Right ventricle myocardium superior (tissue), 1 donor: ENCODE results near the gene VTN. TPM values are rescaled to one million over a fixed set of nuclear protein-coding genes. Genes with fewer than 3 reads are reported as not detected.

ENCODE experiments used
- ATAC-seq: fragments of 200-7000 bp; cut with Tn5 transposase; one replicate; pipeline ENCODE4 v1.9.1; 2020; ENCODE audit warnings: mild to moderate bottlenecking; ENCODE audit not compliant: poor library complexity
- DNase-seq: peaks from one replicate; pipeline ENCODE4 v3.0.0-alpha.2; 2020
- intact Hi-C: fragments of 100-400 bp; cut with DNase I; formaldehyde crosslinking; loops from one replicate; pipeline ENCODE4 v1.11.2; 2022
- total RNA-seq: library from RNA; stranded (reverse); fragmentation: NEBNext Ultra II Directional; extraction: Animal tissue kit (Norgen Biotek cat#: 25700); gene quantifications from one replicate; pipeline ENCODE4 v1.2.1, GENCODE V29; 2021
- donor health status: DM: no; HTN: yes; CAD: no; lungs with severe emphysema.

VTN gene
- total RNA-seq, 1 donor from 2014 or later: 30.2 TPM

- DNase-seq (no peak), ATAC-seq (no peak)
- intact Hi-C loops: no loop called here
Measured at GRCh38 chr17:28397275-28397674, 27.2 kb upstream of the VTN start.

- intact Hi-C loops: no loop called here
- no peak for ATAC-seq
- DNase-seq: no peak
Measured at GRCh38 chr17:28396635-28397239, 26.6 kb upstream of the VTN start.

DNA sequence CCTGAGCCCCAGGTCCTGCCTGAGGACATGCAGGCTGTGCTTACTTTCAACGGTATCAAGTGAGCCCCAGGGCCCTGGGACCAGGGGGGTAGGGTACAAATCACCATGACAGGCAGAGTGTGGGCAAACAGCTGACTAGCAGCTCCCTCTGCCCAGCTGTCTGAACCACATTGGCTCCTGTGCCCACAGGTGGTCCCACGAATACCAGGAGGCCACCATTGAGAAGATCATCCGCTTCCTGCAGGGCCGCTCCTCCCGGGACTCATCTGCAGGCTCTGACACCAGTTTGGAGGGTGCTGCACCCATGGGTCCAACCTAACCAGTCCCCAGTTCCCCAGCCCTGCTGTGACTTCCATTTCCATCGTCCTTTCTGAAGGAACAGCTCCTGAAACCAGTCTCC is 25.9 kb upstream of the VTN start:
- intact Hi-C loops: no loop called here
- no peak for ATAC-seq
- DNase-seq: no peak

GRCh38 chr17:28395426-28395825 is 25.3 kb upstream of the VTN start:
- intact Hi-C loops: no loop called here
- DNase-seq (no peak), ATAC-seq (no peak)

- DNase-seq (no peak), ATAC-seq (no peak)
- intact Hi-C loops: no loop called here
Measured at GRCh38 chr17:28394337-28395116, 24.4 kb upstream of the VTN start.

GRCh38 chr17:28392491-28392890 is 22.4 kb upstream of the VTN start:
- DNase-seq: no peak
- intact Hi-C loops: no loop called here

GRCh38 chr17:28391401-28391800 is 21.3 kb upstream of the VTN start:
- DNase-seq (no peak), ATAC-seq (no peak)
- intact Hi-C loops: no loop called here

More at GRCh38 chr17:28392491-28392890, 22.4 kb upstream of the VTN start:
- no peak for ATAC-seq

- intact Hi-C loops: no loop called here
- ATAC-seq: no peak
- DNase-seq: no peak
Measured at GRCh38 chr17:28390984-28391383, 20.9 kb upstream of the VTN start.

- ATAC-seq: no peak
- intact Hi-C loops: no loop called here
Measured at GRCh38 chr17:28390563-28390962, 20.5 kb upstream of the VTN start.

DNA sequence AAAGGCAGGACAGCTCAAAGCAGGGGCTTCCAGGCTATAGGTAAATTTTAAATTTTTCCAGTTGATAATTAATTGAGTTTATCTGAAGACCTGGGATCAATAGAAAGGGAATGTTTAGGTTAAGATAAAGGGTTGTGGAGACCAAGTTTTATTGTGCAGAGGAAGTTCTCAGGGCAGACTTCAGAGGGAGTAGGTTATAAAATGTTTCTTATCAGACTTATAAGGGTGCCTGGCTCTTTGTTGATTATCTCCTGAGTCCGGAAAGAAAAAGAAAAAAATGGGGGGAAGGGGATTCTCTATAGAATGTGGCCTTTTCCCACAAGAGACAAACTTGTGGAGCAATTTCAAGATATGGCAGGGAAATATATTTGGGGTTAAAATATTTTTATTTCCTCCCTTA is 20.0 kb upstream of the VTN start:
- DNase-seq: no peak
- intact Hi-C loops: no loop called here
- no peak for ATAC-seq

More at GRCh38 chr17:28390563-28390962, 20.5 kb upstream of the VTN start:
- DNase-seq: no peak

DNA sequence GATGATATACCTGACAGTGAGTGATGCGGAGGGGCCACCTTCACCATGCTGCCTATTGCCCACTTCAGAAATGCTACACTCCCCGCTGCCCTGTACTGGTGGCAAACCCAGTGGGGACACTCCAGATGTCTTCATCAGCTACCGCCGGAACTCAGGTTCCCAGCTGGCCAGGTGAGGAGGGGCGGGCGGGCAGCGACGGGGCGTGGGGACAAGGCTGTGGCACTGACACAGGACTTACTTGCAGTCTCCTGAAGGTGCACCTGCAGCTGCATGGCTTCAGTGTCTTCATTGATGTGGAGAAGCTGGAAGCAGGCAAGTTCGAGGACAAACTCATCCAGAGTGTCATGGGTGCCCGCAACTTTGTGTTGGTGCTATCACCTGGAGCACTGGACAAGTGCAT is 18.0 kb upstream of the VTN start:
- DNase-seq: no peak
- intact Hi-C loops: no loop called here
- no peak for ATAC-seq

GRCh38 chr17:28386391-28386790 is 16.3 kb upstream of the VTN start:
- intact Hi-C loops: no loop called here
- DNase-seq (no peak), ATAC-seq (no peak)

- ATAC-seq (no peak), DNase-seq (no peak)
- intact Hi-C loops: no loop called here
Measured at GRCh38 chr17:28385406-28385805, 15.3 kb upstream of the VTN start.

GRCh38 chr17:28385037-28385400 is 14.9 kb upstream of the VTN start:
- ATAC-seq: peak; percentile 26
- no peak for DNase-seq
- intact Hi-C loops: no loop called here

GRCh38 chr17:28384281-28385036 is 14.4 kb upstream of the VTN start:
- DNase-seq: peak; percentile 74
- intact Hi-C loops: no loop called here

DNA sequence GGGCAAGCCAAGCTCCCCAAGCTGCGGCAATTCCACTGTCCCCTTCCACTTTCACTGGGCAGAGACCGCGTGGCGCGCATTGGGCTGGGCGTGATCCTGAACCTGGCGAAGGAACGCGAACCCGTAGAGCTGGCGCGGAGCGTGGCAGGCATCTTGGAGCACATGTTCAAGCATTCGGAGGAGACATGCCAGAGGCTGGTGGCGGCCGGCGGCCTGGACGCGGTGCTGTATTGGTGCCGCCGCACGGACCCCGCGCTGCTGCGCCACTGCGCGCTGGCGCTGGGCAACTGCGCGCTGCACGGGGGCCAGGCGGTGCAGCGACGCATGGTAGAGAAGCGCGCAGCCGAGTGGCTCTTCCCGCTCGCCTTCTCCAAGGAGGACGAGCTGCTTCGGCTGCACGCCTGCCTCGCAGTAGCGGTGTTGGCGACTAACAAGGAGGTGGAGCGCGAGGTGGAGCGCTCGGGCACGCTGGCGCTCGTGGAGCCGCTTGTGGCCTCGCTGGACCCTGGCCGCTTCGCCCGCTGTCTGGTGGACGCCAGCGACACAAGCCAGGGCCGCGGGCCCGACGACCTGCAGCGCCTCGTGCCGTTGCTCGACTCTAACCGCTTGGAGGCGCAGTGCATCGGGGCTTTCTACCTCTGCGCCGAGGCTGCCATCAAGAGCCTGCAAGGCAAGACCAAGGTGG is 11.2 kb upstream of the VTN start:
- no peak for DNase-seq
- ATAC-seq: peak; percentile 45
- intact Hi-C loops: no loop called here

More at GRCh38 chr17:28384281-28385036, 14.4 kb upstream of the VTN start:
- ATAC-seq: peak; percentile 89

GRCh38 chr17:28379814-28380801 is 10.0 kb upstream of the VTN start:
- intact Hi-C loops: no loop called here
- DNase-seq: no peak
- no peak for ATAC-seq

- intact Hi-C loops: no loop called here
- no peak for ATAC-seq
- DNase-seq: no peak
Measured at GRCh38 chr17:28372945-28373274, 2.8 kb upstream of the VTN start.
